ENCODE measurements around the gene TUSC2. TPM values are rescaled to one million over a fixed set of nuclear protein-coding genes. Genes with fewer than 3 reads are reported as not detected.
A peak's percentile ranks its signal among the peaks of the same experiment; 100 is the strongest.

Gene TUSC2
- total and polyA plus RNA-seq, 2 of the 13 experiments (the other 11 are each of a cell fraction or from before 2014, with no cell fraction given) = 36.7 to 39.1 TPM

DNA sequence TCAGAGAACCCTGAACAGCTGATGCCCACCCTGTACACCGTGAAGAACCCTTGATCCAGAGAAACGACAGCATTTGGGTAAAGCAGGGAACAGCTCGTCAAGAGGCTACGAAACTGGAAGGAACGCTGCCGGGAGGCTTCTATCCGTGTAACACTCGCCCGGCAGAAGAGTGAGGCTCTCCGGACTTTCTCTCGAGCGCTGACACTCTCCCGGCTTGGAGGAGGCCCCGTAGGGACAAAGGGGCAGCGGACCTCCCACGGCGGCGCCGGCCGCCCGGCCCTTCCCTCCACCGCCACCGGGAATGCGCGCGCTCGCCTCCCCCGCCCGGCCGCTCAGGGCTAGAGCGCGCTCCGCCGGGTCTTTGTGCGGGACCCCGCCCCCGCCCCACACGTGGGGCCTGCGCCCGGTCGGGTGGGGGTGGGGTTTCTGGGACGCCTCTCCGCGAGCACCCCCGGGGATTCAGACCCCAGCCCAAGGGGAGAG is 7.1 kb downstream of the TUSC2 start:
- Histone ChIP-seq H3K36me3 (replicated peaks in 1 of 2; ENCODE audit: control insufficient read depth in 1 of 2, insufficient read depth in 2 of 2, low read length in 2 of 2) (peaks cover 15 to 40% of the 10 kb centered on the region in 2 experiments), H3K27me3 (ENCODE audit: control insufficient read depth in 1 of 2, insufficient read depth in 2 of 2, low read length in 2 of 2) (no peaks in the 10 kb centered on the region; a peak in 1 of 5 replicates), H3K4me2 (ENCODE audit: low read depth, low read length) (peak overlapping the region; percentile 94), H3K9me3 (ENCODE audit: low read length) (no peaks in the 10 kb centered on the region), H4K20me1 (ENCODE audit: insufficient read depth, low read length) (no peaks in the 10 kb centered on the region), H3K27ac (ENCODE audit: extremely low read length, insufficient read depth, low read length) (peak overlapping the region; percentile 100), H3K4me3 (replicated peaks in 1 of 3; ENCODE audit: insufficient read depth in 1 of 3, low read depth in 2 of 3, low read length in 3 of 3) (peak overlapping the region; percentile 81 to 91 (median 85)), H3K4me1 (ENCODE audit: insufficient read depth, low read length) (peaks cover 78% of the 10 kb centered on the region), H2AFZ (ENCODE audit: low read length) (no peak overlapping the region), H3K79me2 (ENCODE audit: insufficient read depth, low read length) (peaks cover 25% of the 10 kb centered on the region), H3K9ac (ENCODE audit: insufficient read depth, low read depth, low read length) (peak overlapping the region; percentile 99)
- BruUV-seq (replicated peaks) = no TSS peak
- FAIRE-seq (no peak), ATAC-seq (peak; percentile 42), DNase-seq (ENCODE audit: low spot score) (peak; percentile 58)
- CTCF ChIA-PET (ENCODE audit: low intra/inter-chr PET ratio, low total read pairs) = interaction anchor here (0.9 to 2.3 kb wide), 3 partner anchors 18 to 94 kb away, joined by 3 to 15 read pairs (median 3); partner anchors contain the start of genes HYAL1, HYAL3 and NAA80
- intact Hi-C loops (cut with micrococcal nuclease; ENCODE audit: unreplicated experiment) (loop anchor here (1.0 kb wide), 1 partner anchor 22 kb away; the partner anchor contains the start of genes HYAL3 and NAA80), in situ Hi-C loops (cut with HindIII; ENCODE audit: extremely low pct_ligation_motif_present, low pct_unique_long_range_greater_than_20kb) (loop anchor here (5.0 kb wide), 1 partner anchor 59 kb away; no protein-coding TSS in a partner anchor)
- WGBS (ENCODE audit: low lambda C conversion rate) = 0% methylated on average over 6 of the region's 45 CpGs
- POLR2A ChIA-PET = interaction anchor here (0.6 to 13.0 kb wide), 14 partner anchors 12 to 118 kb away, joined by 3 to 222 read pairs (median 8); partner anchors contain the start of genes GNAI2, HYAL1, HYAL3 and IFRD2
- TF ChIP-seq, protein P1, sequence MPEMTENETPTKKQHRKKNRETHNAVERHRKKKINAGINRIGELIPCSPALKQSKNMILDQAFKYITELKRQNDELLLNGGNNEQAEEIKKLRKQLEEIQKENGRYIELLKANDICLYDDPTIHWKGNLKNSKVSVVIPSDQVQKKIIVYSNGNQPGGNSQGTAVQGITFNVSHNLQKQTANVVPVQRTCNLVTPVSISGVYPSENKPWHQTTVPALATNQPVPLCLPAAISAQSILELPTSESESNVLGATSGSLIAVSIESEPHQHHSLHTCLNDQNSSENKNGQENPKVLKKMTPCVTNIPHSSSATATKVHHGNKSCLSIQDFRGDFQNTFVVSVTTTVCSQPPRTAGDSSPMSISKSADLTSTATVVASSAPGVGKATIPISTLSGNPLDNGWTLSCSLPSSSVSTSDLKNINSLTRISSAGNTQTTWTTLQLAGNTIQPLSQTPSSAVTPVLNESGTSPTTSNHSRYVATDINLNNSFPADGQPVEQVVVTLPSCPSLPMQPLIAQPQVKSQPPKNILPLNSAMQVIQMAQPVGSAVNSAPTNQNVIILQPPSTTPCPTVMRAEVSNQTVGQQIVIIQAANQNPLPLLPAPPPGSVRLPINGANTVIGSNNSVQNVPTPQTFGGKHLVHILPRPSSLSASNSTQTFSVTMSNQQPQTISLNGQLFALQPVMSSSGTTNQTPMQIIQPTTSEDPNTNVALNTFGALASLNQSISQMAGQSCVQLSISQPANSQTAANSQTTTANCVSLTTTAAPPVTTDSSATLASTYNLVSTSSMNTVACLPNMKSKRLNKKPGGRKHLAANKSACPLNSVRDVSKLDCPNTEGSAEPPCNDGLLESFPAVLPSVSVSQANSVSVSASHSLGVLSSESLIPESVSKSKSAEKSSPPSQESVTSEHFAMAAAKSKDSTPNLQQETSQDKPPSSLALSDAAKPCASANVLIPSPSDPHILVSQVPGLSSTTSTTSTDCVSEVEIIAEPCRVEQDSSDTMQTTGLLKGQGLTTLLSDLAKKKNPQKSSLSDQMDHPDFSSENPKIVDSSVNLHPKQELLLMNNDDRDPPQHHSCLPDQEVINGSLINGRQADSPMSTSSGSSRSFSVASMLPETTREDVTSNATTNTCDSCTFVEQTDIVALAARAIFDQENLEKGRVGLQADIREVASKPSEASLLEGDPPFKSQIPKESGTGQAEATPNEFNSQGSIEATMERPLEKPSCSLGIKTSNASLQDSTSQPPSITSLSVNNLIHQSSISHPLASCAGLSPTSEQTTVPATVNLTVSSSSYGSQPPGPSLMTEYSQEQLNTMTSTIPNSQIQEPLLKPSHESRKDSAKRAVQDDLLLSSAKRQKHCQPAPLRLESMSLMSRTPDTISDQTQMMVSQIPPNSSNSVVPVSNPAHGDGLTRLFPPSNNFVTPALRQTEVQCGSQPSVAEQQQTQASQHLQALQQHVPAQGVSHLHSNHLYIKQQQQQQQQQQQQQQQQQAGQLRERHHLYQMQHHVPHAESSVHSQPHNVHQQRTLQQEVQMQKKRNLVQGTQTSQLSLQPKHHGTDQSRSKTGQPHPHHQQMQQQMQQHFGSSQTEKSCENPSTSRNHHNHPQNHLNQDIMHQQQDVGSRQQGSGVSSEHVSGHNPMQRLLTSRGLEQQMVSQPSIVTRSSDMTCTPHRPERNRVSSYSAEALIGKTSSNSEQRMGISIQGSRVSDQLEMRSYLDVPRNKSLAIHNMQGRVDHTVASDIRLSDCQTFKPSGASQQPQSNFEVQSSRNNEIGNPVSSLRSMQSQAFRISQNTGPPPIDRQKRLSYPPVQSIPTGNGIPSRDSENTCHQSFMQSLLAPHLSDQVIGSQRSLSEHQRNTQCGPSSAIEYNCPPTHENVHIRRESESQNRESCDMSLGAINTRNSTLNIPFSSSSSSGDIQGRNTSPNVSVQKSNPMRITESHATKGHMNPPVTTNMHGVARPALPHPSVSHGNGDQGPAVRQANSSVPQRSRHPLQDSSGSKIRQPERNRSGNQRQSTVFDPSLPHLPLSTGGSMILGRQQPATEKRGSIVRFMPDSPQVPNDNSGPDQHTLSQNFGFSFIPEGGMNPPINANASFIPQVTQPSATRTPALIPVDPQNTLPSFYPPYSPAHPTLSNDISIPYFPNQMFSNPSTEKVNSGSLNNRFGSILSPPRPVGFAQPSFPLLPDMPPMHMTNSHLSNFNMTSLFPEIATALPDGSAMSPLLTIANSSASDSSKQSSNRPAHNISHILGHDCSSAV (CRISPR knock-in tag; IDR thresholded peaks at IDR 0.05; ENCODE audit: borderline replicate concordance) = no peak
- TF ChIP-seq KDM5B (CRISPR knock-in tag; IDR thresholded peaks at IDR 0.05; ENCODE audit: borderline replicate concordance) (peak; percentile 19; the same call in 1 of the 2 replicates), RBM39 (IDR thresholded peaks at IDR 0.05; ENCODE audit: low read depth, low read length, poor library complexity, severe bottlenecking) (no peak), ZNF546 (CRISPR knock-in tag; conservative IDR thresholded peaks at IDR 0.05) (0 out of 2 replicates have a peak, but pooled peaks have one; percentile 56), MYC (CRISPR knock-in tag; IDR thresholded peaks at IDR 0.05; ENCODE audit: borderline replicate concordance) (peak; percentile 90), GABPB1 (CRISPR knock-in tag; IDR thresholded peaks at IDR 0.05) (peak; percentile 38; the same call in 1 of the 2 replicates), GMEB1 (CRISPR knock-in tag; IDR thresholded peaks at IDR 0.05; ENCODE audit: borderline replicate concordance) (no peak)
- TF ChIP-seq, protein P2, sequence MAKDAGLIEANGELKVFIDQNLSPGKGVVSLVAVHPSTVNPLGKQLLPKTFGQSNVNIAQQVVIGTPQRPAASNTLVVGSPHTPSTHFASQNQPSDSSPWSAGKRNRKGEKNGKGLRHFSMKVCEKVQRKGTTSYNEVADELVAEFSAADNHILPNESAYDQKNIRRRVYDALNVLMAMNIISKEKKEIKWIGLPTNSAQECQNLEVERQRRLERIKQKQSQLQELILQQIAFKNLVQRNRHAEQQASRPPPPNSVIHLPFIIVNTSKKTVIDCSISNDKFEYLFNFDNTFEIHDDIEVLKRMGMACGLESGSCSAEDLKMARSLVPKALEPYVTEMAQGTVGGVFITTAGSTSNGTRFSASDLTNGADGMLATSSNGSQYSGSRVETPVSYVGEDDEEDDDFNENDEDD (CRISPR knock-in tag; IDR thresholded peaks at IDR 0.05; ENCODE audit: borderline replicate concordance) = peak; percentile 21; the same call in 1 of the 2 replicates

Measured in HepG2 (cell line).